GM18517 (cell line): ENCODE data around the gene CYP11A1.
"Not testable (repeated sequence)": the region's sequence is repeated elsewhere in the genome, so short reads cannot be mapped to it uniquely, and the experiment has no call there.

Experiments used
- ATAC-seq: cut with Tn5 transposase; IDR thresholded peaks from one replicate; pipeline ENCODE4 v1.9.1; 2021; ENCODE audit warnings: mild to moderate bottlenecking, moderate library complexity; ENCODE audit not compliant: unreplicated experiment

Gene CYP11A1

DNA sequence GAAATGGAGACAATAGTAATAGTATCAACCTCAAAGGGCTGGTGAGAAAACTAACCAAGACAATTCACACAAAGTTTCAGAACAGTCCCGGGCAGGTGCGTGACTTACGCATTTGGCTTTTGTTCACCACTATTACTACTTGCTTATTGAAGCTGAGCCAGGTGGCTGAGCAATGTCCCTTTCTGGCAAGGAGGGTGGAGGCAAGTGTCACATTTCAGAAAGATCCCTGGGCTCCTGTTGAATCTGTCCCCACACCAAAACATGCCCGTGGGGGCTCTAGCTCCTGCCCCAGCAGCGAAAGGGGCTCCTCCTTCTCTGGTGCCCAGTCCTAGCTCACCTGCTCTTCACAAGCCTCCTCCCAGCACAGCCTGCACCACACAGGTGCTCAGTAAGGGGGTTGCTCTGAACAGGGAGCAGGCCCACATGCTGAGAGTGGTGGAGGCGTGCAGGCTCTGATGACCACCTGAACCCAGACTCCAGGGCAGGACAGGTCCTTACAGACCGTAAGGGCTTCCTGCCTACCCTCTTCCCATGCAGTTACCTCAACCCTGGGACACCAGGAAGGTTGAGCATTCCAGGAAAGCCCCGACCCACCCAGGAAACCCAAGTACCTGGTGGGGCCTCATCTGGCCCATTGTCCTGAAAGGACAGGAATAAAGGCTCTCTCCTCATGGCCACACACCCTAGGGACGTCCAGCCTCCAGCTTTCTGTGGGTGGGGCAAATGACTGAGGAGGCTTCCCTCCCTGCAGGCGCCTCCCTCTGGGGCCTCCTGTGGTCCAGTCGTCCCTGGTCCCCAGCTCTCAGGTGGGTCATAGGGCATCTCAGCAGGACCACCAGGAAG is 33.7 kb upstream of the CYP11A1 start:
- ATAC-seq, result no peak

DNA sequence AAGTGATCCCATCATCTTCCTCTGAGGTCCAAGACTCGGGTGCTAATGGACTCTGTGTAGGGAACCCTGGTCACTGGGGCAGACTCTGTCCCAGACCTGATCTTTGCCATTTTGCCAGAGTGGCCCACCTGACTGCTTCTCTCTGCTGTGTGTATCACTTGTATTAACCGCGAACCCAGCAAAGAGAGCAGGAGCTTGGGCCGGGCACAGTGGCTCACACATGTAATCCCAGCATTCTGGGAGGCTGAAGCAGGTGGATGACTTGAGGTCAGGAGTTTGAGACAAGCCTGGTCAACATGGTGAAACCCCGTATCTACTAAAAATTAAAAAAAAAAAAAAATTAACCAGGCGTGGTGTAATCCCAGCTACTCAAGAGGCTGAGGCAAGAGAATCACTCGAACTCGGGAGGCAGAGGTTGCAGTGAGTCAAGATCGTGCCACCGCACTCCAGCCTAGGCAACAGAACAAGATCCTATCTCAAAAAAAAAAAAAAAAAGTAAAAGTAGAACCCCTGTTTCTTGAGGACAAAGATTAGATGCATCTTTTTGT is 32.9 kb upstream of the CYP11A1 start:
- ATAC-seq, result no peak

DNA sequence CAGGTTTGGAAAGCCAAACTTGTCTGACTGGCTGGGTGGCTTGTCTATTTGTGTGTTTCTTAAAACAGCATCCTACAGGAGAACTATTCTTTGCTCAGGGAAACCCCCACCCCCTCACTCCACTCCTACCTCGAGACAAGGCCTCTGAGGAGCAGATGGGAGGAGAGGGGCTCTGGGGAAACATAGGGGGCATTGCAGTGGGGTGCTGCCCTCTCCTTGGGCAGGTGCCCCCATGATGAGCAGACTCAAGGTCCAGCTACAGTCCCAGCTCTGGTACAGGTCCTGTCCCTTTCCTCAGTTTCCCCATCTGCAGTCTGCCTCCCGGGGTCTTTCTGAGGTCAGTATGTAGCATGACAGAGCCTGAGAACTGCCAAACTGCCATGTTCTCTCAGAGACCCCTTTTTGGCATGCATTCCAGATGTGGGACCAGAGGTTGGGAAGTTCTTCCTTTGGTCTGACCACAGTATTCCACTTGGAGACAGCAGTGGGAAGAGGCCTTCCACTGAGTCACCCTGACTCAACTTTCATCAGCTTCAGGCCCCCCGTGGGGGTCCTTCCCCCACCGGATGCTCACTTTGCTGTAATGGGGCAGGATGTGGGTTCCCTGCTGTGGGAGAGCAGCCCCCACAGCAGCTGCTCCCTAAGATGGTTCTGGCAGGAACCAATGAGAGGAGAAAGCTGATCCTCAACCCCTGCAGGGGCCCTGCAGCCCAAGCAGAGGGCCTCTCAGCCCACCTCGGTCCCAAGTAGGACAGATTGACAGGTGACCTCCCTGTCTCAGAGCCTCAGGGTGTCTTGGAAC is 32.3 kb upstream of the CYP11A1 start:
- ATAC-seq, result no peak

DNA sequence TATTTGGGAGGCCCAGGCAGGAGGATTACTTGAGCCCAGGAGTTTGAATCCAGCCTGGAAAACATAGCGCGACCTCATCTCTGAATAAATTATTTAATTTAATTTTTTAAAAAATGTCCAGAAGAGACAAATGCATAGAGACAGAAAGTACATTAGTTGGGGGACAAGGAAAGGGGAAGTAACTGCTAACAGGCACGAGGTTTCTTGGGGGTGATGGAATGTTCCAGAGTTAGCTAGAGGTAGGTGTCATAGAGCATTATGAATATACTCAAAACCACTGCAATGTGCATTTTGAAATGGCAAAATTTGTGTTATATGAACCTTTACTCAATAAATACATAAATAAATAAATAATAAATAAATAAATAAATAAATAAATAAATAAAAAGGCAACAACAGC is 31.7 kb upstream of the CYP11A1 start:
- no peak for ATAC-seq

DNA sequence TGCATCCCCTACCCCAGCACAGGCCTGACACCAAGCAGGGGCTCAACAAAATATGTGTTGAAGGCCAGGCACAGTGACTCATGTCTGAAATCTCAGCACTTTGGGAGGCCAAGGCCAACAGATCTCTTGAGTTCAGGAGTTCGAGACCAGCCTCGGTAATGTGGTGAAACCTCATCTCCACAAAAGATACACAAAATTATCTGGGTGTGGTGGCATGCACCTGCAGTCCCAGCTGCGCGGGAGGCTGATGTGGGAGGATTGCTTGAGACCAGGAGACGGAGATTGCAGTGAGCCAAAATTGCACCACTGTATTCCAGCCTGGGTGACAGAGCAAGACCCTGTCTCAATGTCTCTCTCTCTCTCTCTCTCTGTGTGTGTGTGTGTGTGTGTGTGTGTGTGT is 30.7 kb upstream of the CYP11A1 start:
- no peak for ATAC-seq

DNA sequence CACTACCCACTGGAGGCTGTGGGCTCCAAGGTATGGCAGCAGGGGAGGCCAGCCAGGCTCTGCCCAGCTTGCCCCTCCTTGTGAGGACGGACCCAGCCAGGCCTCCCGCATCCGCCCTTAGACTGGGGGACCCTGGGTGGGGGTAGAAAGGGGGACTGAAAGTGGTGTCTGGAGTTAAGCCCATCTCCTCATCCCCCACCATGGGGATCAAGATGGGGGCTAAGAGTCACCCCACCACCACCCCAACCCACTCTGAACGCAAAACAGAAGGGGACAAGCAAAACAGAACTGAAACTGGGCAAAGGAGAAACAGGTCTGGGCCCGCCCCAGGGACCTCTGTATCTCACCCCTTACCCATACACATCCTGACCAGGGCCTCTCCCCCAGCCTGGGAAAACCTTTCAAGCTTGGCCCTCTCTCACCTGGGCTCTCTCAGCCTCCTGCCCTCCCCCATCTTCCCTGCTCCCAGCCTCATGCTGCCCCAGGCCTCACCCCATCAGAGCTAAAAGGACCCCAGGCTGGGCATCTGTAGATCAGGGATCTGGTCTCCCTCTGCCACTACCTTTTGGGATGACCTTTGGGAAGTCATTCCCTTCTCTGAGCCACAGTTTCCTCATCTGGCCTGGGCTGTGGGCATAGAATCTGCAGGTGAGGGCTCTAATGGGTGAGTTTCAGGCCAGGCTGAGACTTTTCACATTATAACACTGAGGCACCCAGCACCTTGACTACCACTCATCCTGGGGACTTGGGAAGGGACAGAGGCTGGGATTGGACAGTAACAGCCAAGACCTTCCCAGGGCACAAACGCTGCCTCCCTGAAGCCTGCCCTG is 30.0 kb upstream of the CYP11A1 start:
- ATAC-seq, result no peak

DNA sequence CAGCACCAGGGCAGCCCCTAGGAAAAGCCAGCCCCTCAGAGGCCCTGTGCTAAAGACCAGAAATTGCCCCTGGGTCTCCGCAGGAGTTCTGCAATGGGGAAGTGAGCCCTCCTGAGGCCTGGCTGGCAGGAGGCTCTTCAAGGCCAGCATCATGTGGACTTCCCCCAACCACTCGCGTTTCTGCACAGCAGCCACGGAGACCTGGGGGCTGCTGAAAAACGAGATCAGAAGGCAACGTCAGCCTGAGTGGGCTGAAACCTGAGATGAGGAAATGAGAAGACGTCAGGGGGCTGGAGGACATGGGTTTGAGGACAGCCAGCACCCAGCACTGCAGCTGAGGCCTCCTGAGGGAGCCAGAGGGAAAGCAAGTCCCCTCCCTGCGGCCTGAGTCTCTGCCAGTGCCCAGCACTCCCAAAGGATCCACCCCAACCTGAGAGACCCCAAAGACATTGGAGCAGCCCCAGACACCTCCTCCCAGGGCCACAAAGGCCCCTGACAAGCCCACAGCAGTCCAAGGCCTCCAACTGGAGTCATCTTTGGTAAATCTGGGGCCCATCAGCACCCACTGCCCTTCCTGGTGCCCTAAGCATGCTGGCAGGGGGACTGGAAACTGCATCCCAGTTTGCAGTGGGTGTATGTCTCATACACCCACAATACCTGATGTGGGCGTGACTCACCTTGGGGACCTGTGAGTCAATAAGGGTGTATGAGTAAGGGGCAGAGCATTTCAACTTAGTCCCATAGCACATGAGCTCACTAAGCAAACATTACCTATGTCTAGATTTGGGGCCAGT is 29.2 kb upstream of the CYP11A1 start:
- no peak for ATAC-seq

DNA sequence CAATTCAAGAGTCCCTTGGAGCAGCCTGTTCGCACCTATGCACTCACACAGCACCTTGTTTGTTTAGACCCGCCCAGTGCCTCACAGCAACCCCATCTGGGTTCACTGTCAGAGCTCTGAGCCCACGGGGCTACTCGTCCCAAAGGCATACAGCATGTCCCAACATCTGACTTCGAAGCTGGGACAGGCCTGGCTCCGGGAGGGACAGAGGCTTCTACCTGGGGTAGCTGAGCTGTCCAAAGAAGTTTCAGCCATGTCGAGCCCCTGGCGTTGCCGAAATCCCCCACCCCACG is 28.6 kb upstream of the CYP11A1 start:
- no peak for ATAC-seq

DNA sequence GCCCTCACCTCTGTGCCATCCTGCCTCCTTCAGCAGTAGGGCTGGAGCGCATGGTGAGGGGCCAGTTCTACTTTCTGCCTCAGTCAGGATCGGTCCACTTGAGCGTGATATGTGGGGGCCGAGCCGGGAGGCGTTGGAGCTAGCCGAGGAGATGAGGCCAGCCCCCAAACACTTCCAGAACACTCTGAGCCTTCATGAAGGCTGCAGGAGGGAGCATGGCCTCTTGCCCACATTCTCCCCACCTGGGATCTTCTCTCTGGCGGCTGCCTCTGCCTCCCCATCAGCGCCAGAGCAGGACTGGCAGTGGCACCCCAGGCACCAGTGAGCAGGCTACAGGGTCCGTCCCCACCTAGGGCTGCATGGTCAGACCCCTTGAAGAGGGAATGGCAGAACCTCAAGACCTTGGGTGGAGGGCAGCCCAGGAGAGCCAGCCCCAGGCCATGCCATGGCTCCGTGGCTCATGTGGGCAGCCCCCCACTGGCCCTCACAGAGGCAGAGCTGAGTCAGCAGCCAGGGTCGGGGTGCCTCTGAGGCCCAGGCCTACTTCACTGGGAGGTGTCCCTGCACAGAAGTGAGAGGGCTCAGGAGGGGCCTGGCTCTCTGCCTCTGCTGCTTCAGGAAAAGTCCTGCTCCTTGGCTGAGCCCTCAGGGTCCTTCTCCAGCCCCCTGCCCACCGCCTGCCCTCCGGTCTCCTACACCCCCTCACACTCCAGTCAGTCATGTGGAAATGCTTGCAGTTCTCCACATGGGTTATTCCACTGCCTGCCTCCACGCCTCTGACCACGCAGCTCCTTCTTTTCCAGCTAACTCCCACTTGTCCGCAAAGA is 28.1 kb upstream of the CYP11A1 start:
- ATAC-seq, result no peak

DNA sequence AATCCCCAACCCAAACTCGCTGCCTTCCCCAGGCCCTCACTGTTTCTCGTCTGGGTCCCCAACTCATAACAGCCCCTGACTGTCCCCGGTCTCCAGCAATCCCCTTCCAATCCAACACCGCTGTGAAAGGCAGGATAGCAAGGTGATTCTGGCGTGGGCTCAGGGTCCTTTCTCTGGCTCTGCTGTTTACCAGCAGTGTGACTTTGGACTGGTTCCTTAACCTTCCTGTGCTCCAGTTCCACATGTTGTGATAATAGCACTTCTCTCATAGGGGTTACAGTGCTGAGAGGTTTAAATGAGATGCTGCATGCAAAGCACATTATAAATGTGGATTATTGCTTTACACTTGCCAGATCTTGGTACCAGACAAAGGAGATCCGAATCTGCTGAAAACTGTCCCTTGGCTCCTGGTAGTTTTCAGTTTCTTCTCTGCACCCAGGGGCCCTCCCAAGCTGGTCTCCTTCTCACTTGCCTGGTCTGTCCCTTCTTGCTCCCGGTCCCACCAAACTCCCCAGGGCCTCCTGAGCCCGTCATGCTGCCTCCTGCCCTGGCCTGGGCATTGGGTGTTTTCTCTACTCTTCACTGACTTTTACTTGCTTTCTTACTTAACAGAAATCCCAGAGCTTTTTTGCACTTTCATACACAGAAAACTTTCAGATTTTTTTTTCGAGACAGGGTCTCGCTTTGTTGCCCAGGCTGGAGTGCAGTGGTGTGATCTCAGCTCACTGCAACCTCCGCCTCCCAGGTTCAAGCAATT is 26.8 kb upstream of the CYP11A1 start:
- no peak for ATAC-seq

DNA sequence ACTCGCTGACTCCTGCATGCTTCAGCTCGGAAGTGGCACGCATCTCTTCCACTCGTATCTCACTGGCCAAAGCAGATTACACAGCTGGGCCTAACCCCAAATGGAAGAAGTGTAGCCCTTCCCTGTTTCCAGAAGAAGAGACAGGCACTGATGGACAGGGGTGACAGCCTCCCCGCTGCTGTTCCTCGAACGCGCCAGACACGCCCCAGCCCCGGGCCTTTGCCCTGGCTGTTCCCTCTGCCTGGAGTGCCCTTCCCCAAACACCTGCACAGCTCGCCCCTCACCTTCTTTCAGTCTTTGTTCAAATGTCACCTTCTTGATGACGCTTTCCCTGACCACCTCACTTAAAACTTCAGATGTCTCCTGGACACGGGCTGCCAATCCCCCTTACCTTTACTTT is 26.0 kb upstream of the CYP11A1 start:
- no peak for ATAC-seq

DNA sequence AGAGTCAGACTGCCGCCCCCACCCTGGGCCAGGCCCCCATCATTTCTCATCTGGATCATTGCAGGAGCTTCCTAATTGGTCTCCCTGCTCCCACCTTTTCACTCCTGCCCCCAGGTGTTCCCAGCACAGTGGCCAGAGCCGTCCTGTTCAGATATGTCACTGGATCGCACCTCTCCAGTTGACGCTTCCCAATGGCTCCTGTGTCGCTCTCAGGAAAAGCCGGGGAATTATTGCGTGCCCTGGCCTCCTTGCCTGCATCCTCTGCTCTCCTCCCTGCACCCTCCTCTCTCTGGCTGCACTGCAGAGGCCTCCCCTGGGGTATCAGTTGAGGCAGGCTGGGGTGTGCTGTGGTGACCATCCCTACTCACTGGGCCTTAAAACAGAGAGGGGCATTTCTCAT is 25.5 kb upstream of the CYP11A1 start:
- ATAC-seq, result no peak

DNA sequence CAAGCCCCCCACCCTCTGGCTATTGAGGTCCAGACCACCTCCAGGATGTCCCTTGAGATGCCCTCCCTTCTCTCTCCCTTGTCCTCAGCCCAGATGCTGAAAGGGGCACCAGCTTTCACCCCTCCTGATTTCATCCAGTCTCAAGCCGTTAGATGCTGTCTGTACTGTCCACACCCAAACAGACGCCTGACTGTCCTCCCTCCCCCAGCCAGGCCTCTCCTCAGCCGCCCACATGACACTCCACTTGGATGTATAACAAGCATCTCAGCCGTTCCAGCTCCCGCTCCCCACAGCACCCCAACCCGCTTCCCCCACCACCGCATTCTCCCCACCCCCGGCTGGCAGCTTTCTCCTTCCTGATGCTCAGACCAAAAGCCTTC is 25.0 kb upstream of the CYP11A1 start:
- no peak for ATAC-seq

DNA sequence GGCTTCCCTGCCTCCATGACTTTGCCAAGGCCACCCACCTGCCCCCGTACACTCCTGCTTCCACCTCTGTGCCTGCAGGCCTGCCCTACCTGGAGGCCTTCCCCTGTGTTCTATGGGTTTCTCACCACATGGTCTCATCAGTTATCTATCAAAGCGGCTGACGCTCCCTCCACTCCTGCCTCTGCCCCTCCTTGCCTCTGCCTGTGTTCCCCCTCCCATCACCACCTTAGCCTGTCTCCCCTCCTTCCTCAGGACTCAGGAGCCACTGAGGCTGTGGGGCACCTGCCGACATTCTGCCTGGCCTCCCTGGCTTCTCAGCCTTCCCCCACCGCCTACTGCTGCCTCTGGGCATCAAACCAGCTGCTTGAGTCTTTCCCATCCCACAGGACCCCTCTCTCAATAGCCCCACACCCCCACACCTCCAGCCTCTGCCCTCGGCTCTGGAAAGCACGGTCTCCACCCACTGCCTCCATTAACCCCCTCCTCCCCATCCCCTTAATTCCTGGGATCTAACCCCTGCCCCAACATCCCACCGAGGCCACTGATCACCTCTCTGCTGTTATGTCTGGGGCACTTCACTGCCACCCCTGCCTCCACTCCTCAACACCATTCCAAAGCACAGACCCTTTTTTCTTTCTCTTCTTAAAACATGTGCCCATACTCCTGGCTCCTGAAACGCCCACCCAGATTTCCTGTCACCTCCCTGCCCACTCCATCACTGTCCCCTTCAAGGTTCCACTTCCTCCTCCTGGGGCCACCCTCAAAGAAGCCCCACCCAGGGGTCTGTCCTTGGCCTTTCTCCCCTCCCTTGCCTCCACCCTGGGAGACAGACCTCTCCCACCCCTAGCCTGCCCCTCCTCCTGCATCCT is 24.4 kb upstream of the CYP11A1 start:
- ATAC-seq, result no peak

DNA sequence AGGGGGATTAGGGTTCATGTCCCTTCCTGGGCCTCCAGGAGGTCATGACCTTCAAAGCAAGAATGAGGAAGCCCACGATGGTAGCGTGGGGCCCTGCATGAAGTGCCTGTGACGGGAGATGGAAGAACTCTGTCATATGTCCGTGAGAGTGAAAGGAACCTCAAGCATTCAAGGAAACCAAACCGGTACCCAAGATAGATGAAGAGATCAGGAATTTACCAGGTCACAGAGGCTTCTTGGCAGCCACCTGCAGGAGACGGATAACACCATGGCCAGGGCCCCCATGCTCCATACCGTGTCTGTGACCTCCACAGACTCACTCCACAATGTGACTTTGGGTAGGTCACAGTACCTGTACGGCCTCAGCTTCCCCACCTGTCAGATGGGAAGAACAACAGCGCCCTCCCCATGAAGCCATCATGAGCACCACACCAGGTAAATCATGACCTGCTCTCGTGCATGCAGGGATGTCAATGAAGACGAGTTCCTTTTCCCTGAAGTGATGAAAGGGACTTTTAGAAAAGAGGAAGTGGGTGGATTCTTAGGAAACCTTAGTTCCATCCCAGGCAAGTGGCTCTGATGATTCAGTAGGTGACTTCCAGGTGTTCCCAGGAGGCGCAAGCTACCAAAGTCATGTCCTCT is 23.3 kb upstream of the CYP11A1 start:
- no peak for ATAC-seq

DNA sequence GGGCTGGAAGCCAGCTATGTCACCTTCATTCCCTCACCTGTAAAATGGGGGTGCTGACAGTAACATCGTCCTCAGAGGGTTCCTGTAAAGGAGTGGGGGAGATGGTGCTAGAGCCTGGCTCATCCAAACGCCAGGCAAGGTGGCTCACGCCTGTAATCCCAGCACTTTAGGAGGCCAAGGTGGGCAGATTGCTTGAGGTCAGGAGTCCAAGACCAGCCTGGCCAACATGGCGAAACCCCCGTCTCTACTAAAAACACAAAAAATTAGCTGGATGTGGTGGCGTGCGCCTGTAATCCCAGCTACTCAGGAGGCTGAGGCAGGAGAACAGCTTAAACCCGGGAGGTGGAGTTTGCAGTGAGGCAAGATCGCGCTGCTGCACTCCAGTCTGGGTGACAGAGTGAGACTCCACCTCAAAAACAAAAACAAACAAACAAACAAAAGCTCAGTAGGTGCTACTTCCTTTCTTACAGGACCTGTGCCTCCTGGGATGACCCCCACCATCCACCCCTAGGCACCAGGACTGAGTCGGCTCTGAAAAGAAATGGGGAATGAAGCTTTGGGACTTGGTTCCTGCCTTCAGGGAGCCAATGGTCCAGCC is 22.7 kb upstream of the CYP11A1 start:
- ATAC-seq, result not testable (repeated sequence)
